ENCODE data around the gene LYZ.

DNA sequence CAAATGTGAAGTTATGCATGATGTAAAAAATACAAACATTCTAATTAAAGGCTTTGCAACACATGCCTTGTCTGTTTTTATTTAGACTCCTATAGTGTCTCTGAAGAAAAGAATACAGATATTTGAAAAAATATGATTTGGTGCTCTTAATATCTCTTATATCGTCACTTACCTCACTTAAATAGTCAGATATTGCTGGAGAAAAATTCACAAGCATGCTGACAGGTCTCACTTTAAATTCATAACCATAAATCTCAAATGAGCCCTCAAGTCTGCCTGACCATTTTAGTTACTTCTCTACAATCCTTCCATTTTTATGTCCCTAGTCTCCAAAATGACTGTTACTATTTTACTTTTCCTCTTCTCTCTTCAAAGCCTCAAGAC is 6.0 kb downstream of the LYZ start:
- no peak for TF ChIP-seq EZH2phosphoT487 (IDR thresholded peaks at IDR 0.05; ENCODE audit: insufficient read depth, low read depth)
- no peak for TF ChIP-seq EZH2 (IDR thresholded peaks at IDR 0.05; ENCODE audit: insufficient read depth, poor library complexity, severe bottlenecking)
